PC-9 (cell line): ENCODE measurements around the gene CAPN13. TPM values are rescaled to one million over a fixed set of nuclear protein-coding genes. Genes with fewer than 3 reads are reported as not detected.

Source experiments
- BruUV-seq: library from RNA; stranded (reverse); fragments of 400-500 nt; replicated peaks from 2 replicates; lab custom pipeline; 2021; lab: Mats Ljungman, UMichigan
- CTCF ChIA-PET: fragments of 300-600 bp; sonication (Branson Sonifier 250); formaldehyde crosslinking; loops from one replicate; lab custom pipeline; 2022; ENCODE audit warnings: antibody characterized with exemption; lab: Charles Lee
- POLR2A ChIA-PET: fragments of 300-600 bp; sonication (Branson Sonifier 250); formaldehyde crosslinking; loops from one replicate; lab custom pipeline; 2022; ENCODE audit warnings: antibody characterized with exemption; ENCODE audit not compliant: unreplicated experiment; lab: Charles Lee
- DNase-seq, 2 experiments: peaks; one replicate each; pipeline versions ENCODE4 v3.0.0 to v3.0.0-alpha.2; 2015 to 2022; ENCODE audit warnings: mixed read lengths in 1 of 2
- H2AFZ ChIP-seq: fragments of 200-600 bp; sonication (generic); 2 replicates; pipeline ENCODE4 v1.8.1; 2017; ENCODE audit warnings: antibody characterized with exemption
- H3F3A ChIP-seq: fragments of 200-600 bp; sonication (generic); 2 replicates; pipeline ENCODE4 v1.8.1; 2017; ENCODE audit warnings: antibody characterized with exemption, mild to moderate bottlenecking, low read depth; ENCODE audit not compliant: insufficient read depth
- H3K27ac ChIP-seq: fragments of 200-600 bp; sonication (generic); 2 replicates; pipeline ENCODE4 v1.6.1; 2016; ENCODE audit warnings: mixed run types
- H3K27me3 ChIP-seq: fragments of 200-600 bp; sonication (generic); 2 replicates; pipeline ENCODE4 v1.6.1; 2016; ENCODE audit warnings: low read depth, mixed run types; ENCODE audit not compliant: insufficient read depth
- H3K36me3 ChIP-seq: fragments of 200-600 bp; sonication (generic); 2 replicates; pipeline ENCODE4 v1.6.1; 2016; ENCODE audit warnings: low read depth, mixed run types
- H3K4me1 ChIP-seq: fragments of 200-600 bp; sonication (generic); replicated peaks from 2 replicates; pipeline ENCODE4 v1.6.1; 2016; ENCODE audit warnings: mixed run types; ENCODE audit not compliant: insufficient read depth
- H3K4me2 ChIP-seq: fragments of 200-600 bp; sonication (generic); 2 replicates; pipeline ENCODE4 v1.6.1; 2017; ENCODE audit warnings: mixed run types
- H3K4me3 ChIP-seq: fragments of 200-600 bp; sonication (generic); 2 replicates; pipeline ENCODE4 v1.6.1; 2016; ENCODE audit warnings: mixed run types
- H3K79me2 ChIP-seq: fragments of 200-600 bp; sonication (generic); 2 replicates; pipeline ENCODE4 v1.6.1; 2017; ENCODE audit warnings: low read depth, mixed run types
- H3K9me2 ChIP-seq: fragments of 200-600 bp; sonication (generic); 2 replicates; pipeline ENCODE4 v1.8.1; 2017; ENCODE audit warnings: mild to moderate bottlenecking; ENCODE audit not compliant: insufficient read depth
- H3K9me3 ChIP-seq: fragments of 200-600 bp; sonication (generic); 2 replicates; pipeline ENCODE4 v1.8.1; 2016; ENCODE audit warnings: low read depth; ENCODE audit not compliant: insufficient read depth
- H4K20me1 ChIP-seq: fragments of 200-600 bp; sonication (generic); 2 replicates; pipeline ENCODE4 v1.8.1; 2017; ENCODE audit not compliant: insufficient read depth
- EZH2 ChIP-seq: fragments of 200-600 bp; sonication (generic); IDR thresholded peaks from 2 replicates; pipeline ENCODE4 v1.8.0; 2017; ENCODE audit warnings: antibody characterized with exemption, low read depth
- intact Hi-C: fragments of 100-400 bp; cut with micrococcal nuclease; formaldehyde crosslinking; loops from one replicate; pipeline ENCODE4 v1.10.0; 2022; ENCODE audit not compliant: unreplicated experiment
- total RNA-seq: library from RNA; stranded (reverse); gene quantifications from 2 replicates; pipeline ENCODE4 v1.2.3, GENCODE V29; 2021
- TF ChIP-seq, protein P1 (sequence below): fragments of 200-600 bp; sonication (generic); conservative IDR thresholded peaks from 2 replicates; pipeline ENCODE4 v1.6.1; 2017; ENCODE audit warnings: mixed run types, antibody characterized with exemption, mild to moderate bottlenecking, moderate library complexity

The CAPN13 gene
- total RNA-seq, 1 experiment from 2014 or later: 1.5 TPM

DNA sequence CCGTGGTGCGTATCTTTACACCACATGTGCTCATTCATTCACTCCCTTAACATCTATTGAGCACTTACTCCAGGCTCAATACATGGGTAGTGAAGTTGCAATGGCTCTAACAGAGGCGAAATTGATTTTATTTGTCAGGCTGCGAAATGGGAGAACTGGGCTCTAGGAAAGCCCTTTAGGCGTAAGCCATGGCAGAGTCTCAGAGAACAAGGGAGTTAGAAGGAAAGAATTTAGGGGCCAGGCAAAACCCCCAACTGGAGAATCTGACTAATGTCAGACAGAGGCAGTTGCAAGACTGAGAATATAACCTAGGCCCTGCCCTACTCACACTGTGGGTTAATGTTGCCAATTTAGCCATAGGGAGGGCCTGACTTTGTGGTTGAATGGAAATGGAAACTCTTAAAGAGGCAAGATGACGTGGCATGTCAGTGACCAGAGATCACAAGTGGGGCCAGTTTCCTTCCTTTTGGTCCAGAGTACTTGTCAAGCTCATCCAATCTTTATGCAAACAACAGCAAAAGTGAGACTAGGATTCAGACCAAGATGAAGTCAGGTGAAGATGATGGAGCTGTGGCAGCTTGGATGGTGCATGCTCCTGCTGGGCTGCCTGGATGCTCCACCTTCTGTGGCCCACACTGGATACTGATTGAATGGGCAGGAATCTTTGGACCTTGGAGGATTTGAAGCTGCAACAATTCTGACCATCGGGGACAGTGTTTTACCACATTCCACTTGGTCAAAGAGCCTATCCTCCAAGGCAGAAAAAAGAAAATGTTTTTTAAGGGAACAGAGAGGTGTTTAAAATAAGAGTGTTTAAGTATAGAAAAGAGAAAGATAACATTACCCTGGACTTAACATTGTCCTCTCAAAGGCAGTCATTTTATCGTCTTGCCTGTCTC, 92.2 kb downstream of the CAPN13 start:
- intact Hi-C loops: loop anchor here (1.0 to 10.0 kb wide), 5 partner anchors 148 to 1120 kb away; no protein-coding TSS in a partner anchor
- Histone ChIP-seq H3F3A (no peaks in the 10 kb centered on the region), H2AFZ (no peak overlapping the region), H3K4me1 (no peaks in the 10 kb centered on the region), H3K4me2 (no peak overlapping the region), H3K9me3 (0 out of 2 replicates have a peak, but pooled peaks cover 4% of the 10 kb centered on the region), H3K27me3 (no peaks in the 10 kb centered on the region), H3K27ac (no peak overlapping the region), H3K36me3 (no peaks in the 10 kb centered on the region), H4K20me1 (no peaks in the 10 kb centered on the region), H3K9me2 (no peaks in the 10 kb centered on the region), H3K79me2 (no peaks in the 10 kb centered on the region), H3K4me3 (no peak overlapping the region)
- no peak for DNase-seq
- ChIA-PET POLR2A (no interaction called here), CTCF (no interaction called here)
- TF ChIP-seq, protein P1, sequence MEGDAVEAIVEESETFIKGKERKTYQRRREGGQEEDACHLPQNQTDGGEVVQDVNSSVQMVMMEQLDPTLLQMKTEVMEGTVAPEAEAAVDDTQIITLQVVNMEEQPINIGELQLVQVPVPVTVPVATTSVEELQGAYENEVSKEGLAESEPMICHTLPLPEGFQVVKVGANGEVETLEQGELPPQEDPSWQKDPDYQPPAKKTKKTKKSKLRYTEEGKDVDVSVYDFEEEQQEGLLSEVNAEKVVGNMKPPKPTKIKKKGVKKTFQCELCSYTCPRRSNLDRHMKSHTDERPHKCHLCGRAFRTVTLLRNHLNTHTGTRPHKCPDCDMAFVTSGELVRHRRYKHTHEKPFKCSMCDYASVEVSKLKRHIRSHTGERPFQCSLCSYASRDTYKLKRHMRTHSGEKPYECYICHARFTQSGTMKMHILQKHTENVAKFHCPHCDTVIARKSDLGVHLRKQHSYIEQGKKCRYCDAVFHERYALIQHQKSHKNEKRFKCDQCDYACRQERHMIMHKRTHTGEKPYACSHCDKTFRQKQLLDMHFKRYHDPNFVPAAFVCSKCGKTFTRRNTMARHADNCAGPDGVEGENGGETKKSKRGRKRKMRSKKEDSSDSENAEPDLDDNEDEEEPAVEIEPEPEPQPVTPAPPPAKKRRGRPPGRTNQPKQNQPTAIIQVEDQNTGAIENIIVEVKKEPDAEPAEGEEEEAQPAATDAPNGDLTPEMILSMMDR: peak; percentile 28; the same call in 1 of the 2 replicates
- no peak for TF ChIP-seq EZH2
- no TSS peak for BruUV-seq

DNA sequence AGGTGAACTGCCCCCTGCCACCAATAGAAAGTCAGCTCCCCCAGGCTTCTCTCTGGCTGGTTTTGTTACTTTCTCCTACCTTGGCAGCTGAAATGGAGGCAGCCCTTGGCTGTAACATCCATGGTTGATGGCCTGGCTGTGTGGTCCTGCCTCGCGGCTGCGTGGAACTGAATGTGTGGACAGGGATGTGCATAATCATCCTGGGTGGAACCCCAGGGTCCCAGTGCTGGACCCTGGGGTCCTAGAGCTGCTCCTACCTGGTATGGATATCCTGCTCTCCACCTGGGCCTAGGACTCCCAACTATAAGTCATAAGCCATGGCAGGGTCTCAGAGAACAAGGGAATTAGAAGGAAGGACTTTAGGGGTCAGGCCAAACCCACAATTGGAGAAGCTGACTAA, 93.5 kb downstream of the CAPN13 start:
- no TSS peak for BruUV-seq
- Histone ChIP-seq H3K27ac (no peak overlapping the region), H3K27me3 (no peaks in the 10 kb centered on the region), H3K4me3 (no peak overlapping the region), H3F3A (no peaks in the 10 kb centered on the region), H3K79me2 (no peaks in the 10 kb centered on the region), H3K4me2 (no peak overlapping the region), H4K20me1 (no peaks in the 10 kb centered on the region), H3K9me3 (0 out of 2 replicates have a peak, but pooled peaks cover 4% of the 10 kb centered on the region), H3K9me2 (no peaks in the 10 kb centered on the region), H2AFZ (no peak overlapping the region), H3K4me1 (no peaks in the 10 kb centered on the region), H3K36me3 (no peaks in the 10 kb centered on the region)
- DNase-seq: no peak
- ChIA-PET CTCF (interaction anchor here (0.9 kb wide), 1 partner anchor 456 kb away, joined by 3 read pairs; no protein-coding TSS in a partner anchor), POLR2A (no interaction called here)
- intact Hi-C loops: loop anchor here (1.0 to 10.0 kb wide), 5 partner anchors 149 to 1121 kb away; no protein-coding TSS in a partner anchor
- no peak for TF ChIP-seq EZH2
- TF ChIP-seq, protein P1: no peak

DNA sequence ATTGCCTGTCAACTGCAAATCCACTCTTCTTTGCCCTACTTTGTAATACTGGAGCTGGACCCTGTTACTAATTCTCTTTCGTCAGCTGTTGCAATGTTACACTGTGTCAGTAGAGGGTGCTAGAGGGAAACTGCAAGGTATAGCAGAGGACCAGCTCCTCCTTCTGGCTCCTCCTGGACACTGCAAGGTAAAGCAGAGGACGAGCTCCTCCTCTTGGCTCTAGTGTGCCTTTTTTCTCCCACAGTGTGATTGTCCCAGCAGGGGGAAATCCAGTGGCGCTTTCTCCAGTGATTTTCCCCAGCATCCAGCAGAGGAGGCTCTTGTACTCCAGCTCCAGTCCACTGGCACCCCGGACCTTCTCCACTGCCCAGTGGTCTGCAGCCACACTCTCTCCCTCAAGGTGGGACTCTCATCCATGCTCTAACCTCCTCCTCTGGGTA, 95.6 kb downstream of the CAPN13 start:
- Histone ChIP-seq H3K79me2 (no peaks in the 10 kb centered on the region), H3K27me3 (no peaks in the 10 kb centered on the region), H3K9me3 (0 out of 2 replicates have a peak, but pooled peaks cover 4% of the 10 kb centered on the region), H4K20me1 (no peaks in the 10 kb centered on the region), H3K4me1 (no peaks in the 10 kb centered on the region), H3F3A (no peaks in the 10 kb centered on the region), H3K36me3 (no peaks in the 10 kb centered on the region), H2AFZ (no peak overlapping the region), H3K9me2 (no peaks in the 10 kb centered on the region), H3K27ac (no peak overlapping the region), H3K4me3 (no peak overlapping the region), H3K4me2 (no peak overlapping the region)
- ChIA-PET CTCF (interaction anchor here (0.5 to 3.4 kb wide), 19 partner anchors 9 to 1875 kb away, joined by 3 to 78 read pairs (median 4); partner anchors contain the start of genes XDH and YPEL5), POLR2A (interaction anchor here (0.6 kb wide), 1 partner anchor 1018 kb away, joined by 3 read pairs; no protein-coding TSS in a partner anchor)
- DNase-seq: peak; percentile 77 to 82
- intact Hi-C loops: loop anchor here (1.0 to 10.0 kb wide), 5 partner anchors 503 to 1123 kb away; no protein-coding TSS in a partner anchor
- no TSS peak for BruUV-seq
- no peak for TF ChIP-seq EZH2
- TF ChIP-seq, protein P1: peak; percentile 99
